HUES64 (cell line): ENCODE measurements around the gene TUB.

Experiments
- H3K27ac ChIP-seq: 2 replicates; pipeline ENCODE4 v1.7.0; 2013; ENCODE audit warnings: low read depth, low read length, inconsistent platforms
- H3K27me3 ChIP-seq: 2 replicates; pipeline ENCODE4 v1.6.1; 2013; ENCODE audit warnings: mild to moderate bottlenecking, low read length; ENCODE audit not compliant: insufficient read depth
- H3K36me3 ChIP-seq: 2 replicates; pipeline ENCODE4 v1.6.1; 2013; ENCODE audit warnings: mild to moderate bottlenecking, low read length; ENCODE audit not compliant: insufficient read depth
- H3K4me1 ChIP-seq: 2 replicates; pipeline ENCODE4 v1.6.1; 2013; ENCODE audit warnings: mild to moderate bottlenecking, low read length, moderate library complexity; ENCODE audit not compliant: insufficient read depth
- H3K4me3 ChIP-seq: 2 replicates; pipeline ENCODE4 v1.5.1; 2013; ENCODE audit warnings: mild to moderate bottlenecking, low read length, moderate library complexity
- H3K9ac ChIP-seq: 2 replicates; pipeline ENCODE4 v1.6.1; 2013; ENCODE audit warnings: mild to moderate bottlenecking, low read depth, low read length
- H3K9me3 ChIP-seq: 2 replicates; pipeline ENCODE4 v1.6.1; 2013; ENCODE audit warnings: low read depth, low read length; ENCODE audit not compliant: insufficient read depth
- WGBS: fragments of 150-250, 120-280 bp; methylation state at CpG from one replicate; pipeline ENCODE4 v1.1.7; 2013; ENCODE audit warnings: missing lambda C conversion rate; 5-methylcytosine and 5-hydroxymethylcytosine counted together

The TUB gene

DNA sequence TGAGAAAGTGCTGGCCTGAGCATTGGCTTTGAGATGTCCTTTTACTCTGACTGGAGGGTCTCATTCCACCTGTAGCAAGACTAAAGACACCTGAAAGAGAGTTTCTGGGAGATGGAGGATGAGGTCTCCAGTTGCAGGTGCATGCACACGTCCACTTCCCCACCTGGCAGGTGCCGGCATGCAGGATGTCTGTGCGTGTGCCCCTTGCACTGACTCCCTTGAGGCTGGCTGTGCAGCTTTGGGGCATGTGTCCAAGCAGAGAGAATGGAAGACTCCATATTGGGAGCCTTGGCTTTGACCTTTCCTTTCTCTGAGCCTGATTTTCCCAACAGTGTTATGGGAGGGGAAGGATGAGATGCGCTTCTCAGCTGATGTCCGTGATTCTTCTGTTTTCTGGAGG lies 44.0 kb upstream of the TUB start:
- no peaks in the 10 kb centered on the region for H3K36me3 ChIP-seq
- H3K27ac ChIP-seq = no peak overlapping the region
- no peak overlapping the region for H3K9ac ChIP-seq
- H3K27me3 ChIP-seq = peaks cover 10% of the 10 kb centered on the region; the same call in 1 of the 2 replicates
- H3K9me3 ChIP-seq = no peaks in the 10 kb centered on the region
- no peaks in the 10 kb centered on the region for H3K4me1 ChIP-seq
- no peak overlapping the region for H3K4me3 ChIP-seq
- 98% methylated on average over 5 of the region's 5 CpGs for WGBS

- H3K36me3 ChIP-seq = no peaks in the 10 kb centered on the region
- WGBS = 79% methylated on average over 8 of the region's 8 CpGs
- no peak overlapping the region for H3K9ac ChIP-seq
- no peak overlapping the region for H3K4me3 ChIP-seq
- H3K9me3 ChIP-seq = no peaks in the 10 kb centered on the region
- no peak overlapping the region for H3K27ac ChIP-seq
- no peaks in the 10 kb centered on the region; the same call in 1 of the 2 replicates for H3K27me3 ChIP-seq
- H3K4me1 ChIP-seq = no peaks in the 10 kb centered on the region
These were observed 42.6 kb upstream of the TUB start for GRCh38 chr11:8038393-8038792.

GRCh38 chr11:8038811-8039529 lies 42.0 kb upstream of the TUB start:
- 87% methylated on average over 12 of the region's 12 CpGs for WGBS

GRCh38 chr11:8039530-8040260 lies 41.3 kb upstream of the TUB start:
- Histone ChIP-seq H3K9me3 (no peaks in the 10 kb centered on the region), H3K27ac (no peak overlapping the region), H3K9ac (no peak overlapping the region), H3K36me3 (no peaks in the 10 kb centered on the region), H3K27me3 (no peaks in the 10 kb centered on the region; the same call in 1 of the 2 replicates), H3K4me1 (no peaks in the 10 kb centered on the region), H3K4me3 (no peak overlapping the region)
- WGBS = 91% methylated on average over 10 of the region's 10 CpGs

More at GRCh38 chr11:8038811-8039529, 42.0 kb upstream of the TUB start:
- Histone ChIP-seq H3K36me3 (no peaks in the 10 kb centered on the region), H3K4me1 (no peaks in the 10 kb centered on the region), H3K9me3 (no peaks in the 10 kb centered on the region), H3K4me3 (no peak overlapping the region), H3K27me3 (no peaks in the 10 kb centered on the region; the same call in 1 of the 2 replicates), H3K27ac (no peak overlapping the region), H3K9ac (no peak overlapping the region)

DNA sequence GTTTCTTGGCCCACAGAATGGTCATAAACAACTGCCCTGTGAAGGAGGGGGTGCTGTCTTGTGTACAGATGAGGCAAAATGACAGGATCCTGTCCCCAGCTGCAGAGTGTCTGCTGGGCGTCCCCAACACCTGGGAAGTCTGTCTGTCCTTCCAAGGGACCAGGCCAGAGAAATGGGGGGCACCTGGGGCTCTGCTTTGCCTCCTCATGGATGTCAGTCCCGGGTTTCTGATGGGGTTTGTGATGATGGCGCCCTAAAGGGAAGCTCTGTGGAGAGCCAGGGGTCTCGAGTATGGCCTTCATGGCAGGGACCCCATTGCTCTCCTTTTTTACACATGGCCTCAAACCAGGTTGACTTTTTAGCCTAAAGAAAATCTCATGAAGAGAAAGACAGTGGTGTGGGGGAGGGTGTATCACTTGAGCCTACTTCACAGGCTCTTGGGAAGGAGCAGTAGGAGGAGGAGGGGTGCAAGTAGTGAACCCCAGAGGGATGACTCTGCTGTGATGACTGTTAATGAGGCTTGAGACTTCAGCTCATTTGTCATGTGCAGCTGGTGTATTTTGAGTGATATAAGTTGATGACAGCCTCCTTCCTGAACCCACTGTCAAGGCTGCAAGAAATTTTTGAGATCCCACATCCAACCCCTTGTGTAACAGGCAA lies 40.6 kb upstream of the TUB start:
- Histone ChIP-seq H3K36me3 (no peaks in the 10 kb centered on the region), H3K4me3 (no peak overlapping the region), H3K9me3 (no peaks in the 10 kb centered on the region), H3K9ac (no peak overlapping the region), H3K4me1 (no peaks in the 10 kb centered on the region), H3K27ac (no peak overlapping the region), H3K27me3 (no peaks in the 10 kb centered on the region; the same call in 1 of the 2 replicates)
- 93% methylated on average over 4 of the region's 4 CpGs for WGBS

DNA sequence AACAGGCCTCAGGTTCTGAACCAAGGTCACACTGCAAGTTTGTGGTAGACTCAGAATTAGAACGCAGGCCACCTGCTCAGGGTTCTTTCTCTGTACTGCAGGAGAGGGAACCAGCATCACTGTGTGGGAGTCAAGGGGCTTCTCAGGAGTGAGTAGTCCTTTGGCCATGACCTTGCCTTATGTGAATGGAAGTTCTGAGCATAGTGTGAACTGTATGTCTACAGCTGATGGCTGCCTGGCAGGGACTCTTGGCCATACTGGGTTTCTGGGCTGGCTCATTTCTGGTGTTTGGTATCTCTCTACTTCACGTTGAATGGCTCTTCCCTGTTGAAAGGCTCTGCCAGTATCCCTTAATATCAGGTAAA lies 40.1 kb upstream of the TUB start:
- no peak overlapping the region for H3K4me3 ChIP-seq
- H3K4me1 ChIP-seq = no peaks in the 10 kb centered on the region
- H3K9me3 ChIP-seq = no peaks in the 10 kb centered on the region
- H3K27me3 ChIP-seq = no peaks in the 10 kb centered on the region; the same call in 1 of the 2 replicates
- H3K9ac ChIP-seq = no peak overlapping the region
- no peaks in the 10 kb centered on the region for H3K36me3 ChIP-seq
- WGBS = 92% methylated on average over 2 of the region's 2 CpGs
- H3K27ac ChIP-seq = no peak overlapping the region

GRCh38 chr11:8041576-8041975 lies 39.4 kb upstream of the TUB start:
- no peak overlapping the region for H3K9ac ChIP-seq
- no peaks in the 10 kb centered on the region for H3K36me3 ChIP-seq
- H3K4me1 ChIP-seq = no peaks in the 10 kb centered on the region
- H3K27me3 ChIP-seq = no peaks in the 10 kb centered on the region; the same call in 1 of the 2 replicates
- H3K4me3 ChIP-seq = no peak overlapping the region
- no peak overlapping the region for H3K27ac ChIP-seq
- no peaks in the 10 kb centered on the region for H3K9me3 ChIP-seq
- WGBS = 84% methylated on average over 4 of the region's 4 CpGs

- no peak overlapping the region for H3K9ac ChIP-seq
- no peak overlapping the region for H3K27ac ChIP-seq
- H3K4me1 ChIP-seq = no peaks in the 10 kb centered on the region
- WGBS = 100% methylated on average over 2 of the region's 2 CpGs
- H3K36me3 ChIP-seq = no peaks in the 10 kb centered on the region
- H3K4me3 ChIP-seq = no peak overlapping the region
- no peaks in the 10 kb centered on the region; the same call in 1 of the 2 replicates for H3K27me3 ChIP-seq
- H3K9me3 ChIP-seq = no peaks in the 10 kb centered on the region
These were observed 37.3 kb upstream of the TUB start for GRCh38 chr11:8043756-8044155.

GRCh38 chr11:8045839-8046238 lies 35.2 kb upstream of the TUB start:
- WGBS = 59% methylated on average over 4 of the region's 4 CpGs
- Histone ChIP-seq H3K4me3 (no peak overlapping the region), H3K36me3 (no peaks in the 10 kb centered on the region), H3K9ac (no peak overlapping the region), H3K27me3 (no peaks in the 10 kb centered on the region; the same call in 1 of the 2 replicates), H3K9me3 (no peaks in the 10 kb centered on the region), H3K4me1 (no peaks in the 10 kb centered on the region), H3K27ac (no peak overlapping the region)

DNA sequence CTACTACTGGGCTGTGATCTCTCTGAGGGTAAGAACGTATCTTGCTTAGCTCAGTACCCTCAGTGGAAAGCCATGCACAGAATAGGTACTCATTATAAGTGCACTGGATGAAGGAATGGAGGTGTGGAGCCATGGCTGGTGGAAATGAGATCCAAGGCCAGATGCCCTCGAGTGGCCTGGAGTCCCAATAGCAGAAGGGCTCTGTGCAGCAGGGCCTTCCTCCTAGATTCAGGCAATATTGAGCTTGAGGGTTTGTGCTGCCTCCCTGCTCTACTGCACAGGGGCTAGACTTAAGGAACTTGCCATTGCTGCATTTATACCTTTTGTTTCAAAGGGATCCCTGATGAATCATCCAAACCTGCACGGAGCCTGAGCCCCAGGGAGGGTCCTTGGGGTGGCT lies 33.6 kb upstream of the TUB start:
- Histone ChIP-seq H3K27ac (no peak overlapping the region), H3K27me3 (no peaks in the 10 kb centered on the region; the same call in 1 of the 2 replicates), H3K9me3 (no peaks in the 10 kb centered on the region), H3K4me1 (no peaks in the 10 kb centered on the region), H3K9ac (no peak overlapping the region), H3K36me3 (no peaks in the 10 kb centered on the region), H3K4me3 (no peak overlapping the region)
- WGBS = 72% methylated on average over 3 of the region's 3 CpGs

GRCh38 chr11:8049084-8049483 lies 31.9 kb upstream of the TUB start:
- no peak overlapping the region for H3K27ac ChIP-seq
- H3K9me3 ChIP-seq = no peaks in the 10 kb centered on the region
- H3K9ac ChIP-seq = no peak overlapping the region
- no peaks in the 10 kb centered on the region for H3K36me3 ChIP-seq
- H3K4me1 ChIP-seq = no peaks in the 10 kb centered on the region
- H3K27me3 ChIP-seq = no peaks in the 10 kb centered on the region; the same call in 1 of the 2 replicates
- H3K4me3 ChIP-seq = no peak overlapping the region
- 89% methylated on average over 3 of the region's 3 CpGs for WGBS
